Activated CD4-positive, alpha-beta T cell treated with anti-CD3 and anti-CD28 coated beads, Interleukin-2, amount 50 U/mL, for 1 hour (primary cell): ENCODE results near the gene TLDC2.
"Not testable (repeated sequence)": the region's sequence is repeated elsewhere in the genome, so short reads cannot be mapped to it uniquely, and the experiment has no call there.

Experiments
- DNase-seq: peaks from one replicate; pipeline ENCODE4 v3.0.0-alpha.2; 2020

Gene TLDC2

GRCh38 chr20:36917240-36917639, 41.3 kb downstream of the TLDC2 start:
- no peak for DNase-seq

GRCh38 chr20:36917943-36918342, 42.0 kb downstream of the TLDC2 start:
- no peak for DNase-seq

- DNase-seq, result no peak
Observed at GRCh38 chr20:36919715-36920333, 43.9 kb downstream of the TLDC2 start.

- DNase-seq, result no peak
Observed at GRCh38 chr20:36920334-36920730, 44.4 kb downstream of the TLDC2 start.

GRCh38 chr20:36924167-36925045, 48.5 kb downstream of the TLDC2 start:
- no peak for DNase-seq

DNA sequence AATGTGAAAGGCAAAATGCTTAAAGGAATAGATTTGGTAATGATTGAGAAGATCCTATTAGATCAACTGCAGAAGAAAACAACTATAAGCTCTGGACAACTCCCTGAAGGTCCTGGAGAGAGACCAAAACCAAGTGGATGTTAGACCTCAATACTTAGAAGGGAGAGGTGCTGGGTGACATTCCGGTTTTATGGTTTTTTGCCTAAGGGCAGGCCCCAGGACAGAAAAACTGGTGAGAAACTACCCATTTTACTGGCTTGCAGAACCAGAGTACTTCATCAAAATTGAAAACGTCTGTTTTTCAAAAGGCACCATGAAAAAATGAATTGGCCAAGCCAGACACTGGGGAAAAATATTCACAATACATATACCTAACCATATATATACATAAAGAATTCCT, 49.3 kb downstream of the TLDC2 start:
- no peak for DNase-seq

- no peak for DNase-seq
Observed at GRCh38 chr20:36926653-36927200, 50.8 kb downstream of the TLDC2 start.

DNA sequence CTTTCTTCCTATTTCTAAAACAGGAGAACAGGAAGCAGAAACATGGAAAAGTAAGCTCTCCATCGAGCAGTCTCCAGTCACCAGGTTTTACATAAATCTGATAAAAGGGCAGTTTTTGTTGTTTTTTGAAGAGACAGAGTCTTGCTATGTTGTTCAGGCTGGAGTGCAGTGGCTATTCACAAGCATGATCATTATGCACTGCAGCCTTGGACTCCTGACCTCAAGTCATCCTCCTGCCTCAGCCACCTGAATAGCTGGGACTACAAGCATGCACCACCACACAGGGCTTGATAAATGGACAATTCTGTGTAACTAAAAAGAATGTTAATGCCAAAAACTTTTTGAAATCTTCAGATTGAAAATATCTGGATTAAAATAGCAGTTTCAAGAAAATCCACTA, 51.8 kb downstream of the TLDC2 start:
- no peak for DNase-seq

GRCh38 chr20:36929290-36929689, 53.4 kb downstream of the TLDC2 start:
- no peak for DNase-seq

- no peak for DNase-seq
Observed at GRCh38 chr20:36929691-36930090, 53.8 kb downstream of the TLDC2 start.

DNA sequence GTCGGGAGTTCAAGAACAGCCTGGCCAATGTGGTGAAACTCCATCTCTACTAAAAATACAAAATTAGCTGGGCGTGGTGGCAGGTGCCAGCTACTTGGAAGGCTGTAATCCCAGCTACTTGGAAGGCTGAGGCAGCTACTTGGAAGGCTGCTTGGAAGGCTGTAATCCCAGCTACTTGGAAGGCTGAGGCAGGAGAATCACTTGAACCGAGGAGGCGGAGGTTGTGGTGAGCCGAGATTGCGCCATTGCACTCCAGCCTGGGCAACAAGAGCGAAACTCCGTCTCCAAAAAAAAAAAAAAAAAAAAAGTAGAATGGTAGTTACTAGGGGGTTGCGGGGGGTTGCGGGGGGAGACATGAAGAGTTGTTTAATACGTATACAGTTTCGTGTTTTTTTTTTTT, 56.1 kb downstream of the TLDC2 start:
- not testable (repeated sequence) for DNase-seq

DNA sequence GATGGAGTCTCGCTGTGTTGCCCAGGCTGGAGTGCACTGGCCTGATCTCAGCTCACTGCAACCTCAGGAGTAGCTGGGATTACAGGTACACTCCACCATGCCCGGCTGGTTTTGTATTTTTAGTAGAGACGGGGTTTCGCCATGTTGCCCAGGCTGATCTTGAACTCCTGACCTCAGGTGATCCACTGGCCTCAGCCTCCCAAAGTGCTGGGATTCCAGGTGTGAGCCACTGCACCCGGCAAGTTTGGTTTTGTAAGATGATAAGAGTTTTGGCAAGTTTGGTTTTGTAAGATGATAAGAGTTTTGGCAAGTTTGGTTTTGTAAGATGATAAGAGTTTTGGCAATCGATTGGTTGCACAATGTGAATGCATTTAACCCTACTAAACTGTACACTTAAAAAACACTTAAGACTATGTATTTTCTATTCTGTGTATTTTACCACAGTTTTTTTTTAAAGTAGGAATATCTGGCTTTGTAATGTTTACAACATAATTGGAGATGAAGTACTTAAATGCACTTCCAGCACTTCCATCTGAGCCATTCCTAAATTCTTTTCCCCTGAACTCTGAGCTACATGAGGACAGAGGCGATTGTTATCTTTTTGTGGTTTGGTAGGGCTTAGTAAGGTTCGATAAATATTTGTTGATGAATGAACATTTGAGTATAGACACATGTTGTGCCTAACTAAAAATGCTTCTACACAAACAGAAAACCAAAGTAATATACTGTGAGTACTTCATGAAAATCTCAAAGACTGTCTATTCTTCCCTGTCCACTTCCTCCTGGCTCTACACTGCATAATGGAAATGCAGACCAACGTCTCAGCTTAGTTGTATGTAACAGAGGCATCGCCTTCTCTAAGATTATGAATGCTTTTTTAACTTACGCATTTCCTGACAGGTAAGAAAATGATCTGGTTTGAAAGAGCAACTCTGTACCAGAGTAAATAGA, 56.8 kb downstream of the TLDC2 start:
- no peak for DNase-seq

GRCh38 chr20:36933571-36933970, 57.6 kb downstream of the TLDC2 start:
- DNase-seq, result not testable (repeated sequence)

- no peak for DNase-seq
Observed at GRCh38 chr20:36936341-36936740, 60.4 kb downstream of the TLDC2 start.

DNA sequence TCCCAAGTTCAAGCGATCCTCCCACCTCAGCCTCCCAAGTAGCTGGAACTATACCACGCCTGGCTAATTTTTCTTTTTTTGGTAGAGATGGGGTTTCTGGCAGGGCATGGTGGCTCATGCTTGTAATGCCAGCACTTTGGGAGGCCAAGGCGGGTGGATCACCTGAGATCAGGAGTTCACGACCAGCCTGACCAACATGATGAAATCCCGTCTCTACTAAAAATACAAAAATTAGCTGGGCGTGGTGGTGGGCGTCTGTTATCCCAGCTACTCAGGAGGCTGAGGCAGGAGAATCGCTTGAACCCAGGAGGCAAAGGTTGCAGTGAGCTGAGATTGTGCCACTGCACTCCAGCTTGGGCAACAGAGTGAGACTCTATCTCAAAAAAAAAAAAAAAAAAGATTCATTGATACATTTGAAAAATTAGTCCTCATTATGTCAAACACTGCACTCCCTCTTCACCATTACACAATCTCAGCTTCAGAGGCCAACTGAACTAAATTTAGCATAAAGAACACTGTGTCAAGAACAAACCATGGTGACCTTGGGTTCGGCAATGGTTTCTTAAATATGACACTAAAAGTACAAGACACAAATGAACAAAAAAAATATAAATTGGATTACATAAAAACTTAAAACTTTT, 60.9 kb downstream of the TLDC2 start:
- not testable (repeated sequence) for DNase-seq

DNA sequence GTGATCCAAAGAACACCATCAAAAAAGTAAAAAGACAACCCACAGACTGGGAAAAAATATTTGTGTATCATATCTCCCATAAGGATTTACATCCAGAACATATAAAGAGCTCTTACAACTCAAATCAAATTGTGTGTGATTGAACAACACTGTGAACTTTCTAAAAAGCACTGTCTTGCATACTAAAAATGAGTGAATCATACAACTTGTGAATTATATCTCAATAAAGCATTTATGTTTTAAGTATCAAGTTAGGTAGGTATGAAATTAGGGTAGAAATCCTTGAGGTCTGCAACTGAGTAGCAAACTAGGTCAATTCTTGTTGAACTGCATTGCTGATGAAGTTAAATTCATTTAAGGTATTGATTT, 61.4 kb downstream of the TLDC2 start:
- DNase-seq, result no peak

DNA sequence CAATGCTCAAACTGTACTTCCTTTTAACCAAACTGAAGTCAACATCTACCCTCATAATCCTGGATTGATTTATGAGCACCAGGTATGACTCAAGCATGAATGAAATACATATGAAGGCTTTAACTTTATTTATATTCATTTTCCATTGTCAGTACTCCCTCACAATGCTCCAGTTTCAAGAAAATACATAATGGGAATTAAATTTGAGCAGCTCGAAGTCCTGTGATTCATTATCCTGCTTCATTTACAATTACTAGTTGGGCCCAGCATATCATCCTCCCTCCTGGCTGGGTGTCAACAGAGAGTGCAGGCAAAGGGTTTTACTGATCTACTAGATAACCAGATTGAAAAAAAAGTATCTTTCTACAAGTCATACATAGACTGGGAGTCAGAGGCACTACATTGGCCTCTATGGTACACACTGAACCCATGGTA, 65.5 kb downstream of the TLDC2 start:
- no peak for DNase-seq
